ENCODE data around the gene METTL9. TPM values are rescaled to one million over a fixed set of nuclear protein-coding genes. Genes with fewer than 3 reads are reported as not detected.
A peak's percentile ranks its signal among the peaks of the same experiment; 100 is the strongest.

METTL9 gene
- total and polyA plus RNA-seq, 2 of the 13 experiments (the other 11 are each of a cell fraction or from before 2014, with no cell fraction given) = 123 to 204 TPM

DNA sequence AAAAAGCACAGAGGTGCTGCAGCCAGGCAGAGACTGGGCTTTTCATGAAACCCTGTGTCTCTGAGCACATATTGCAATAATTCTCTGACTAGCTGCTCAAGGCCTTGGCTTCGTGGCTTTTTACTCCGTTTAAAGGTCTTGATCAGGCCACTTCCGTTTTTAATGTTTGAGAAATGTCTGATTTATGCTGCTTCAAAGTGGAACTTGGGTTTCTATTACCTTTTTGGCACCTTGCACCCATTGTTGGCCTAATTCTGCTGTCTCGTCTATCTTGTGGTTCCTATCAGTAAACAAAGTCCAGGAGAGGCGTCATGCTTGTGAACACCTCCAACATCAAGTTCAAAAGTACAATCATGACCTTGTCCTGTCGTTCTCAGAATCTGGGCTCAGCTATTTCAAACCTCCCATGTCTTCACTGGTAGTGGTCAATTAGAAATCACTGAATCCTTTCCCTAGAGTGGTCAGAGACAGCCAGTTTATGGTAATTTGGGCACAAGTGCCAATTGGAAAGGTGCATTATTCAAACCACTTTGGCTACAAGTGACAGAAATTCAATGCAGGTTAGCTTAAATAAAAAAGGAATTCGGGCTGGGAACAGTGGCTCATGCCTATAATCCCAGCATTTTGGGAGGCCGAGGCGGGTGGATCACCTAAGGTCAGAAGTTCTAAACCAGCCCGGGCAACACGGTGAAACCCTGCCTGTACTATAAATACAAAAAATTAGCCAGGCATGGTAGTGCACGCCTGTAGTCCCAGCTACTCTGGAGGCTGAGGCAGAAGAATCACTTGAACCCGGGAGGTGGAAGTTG is 33.3 kb upstream of the METTL9 start (continued):
- TF ChIP-seq, protein P1, sequence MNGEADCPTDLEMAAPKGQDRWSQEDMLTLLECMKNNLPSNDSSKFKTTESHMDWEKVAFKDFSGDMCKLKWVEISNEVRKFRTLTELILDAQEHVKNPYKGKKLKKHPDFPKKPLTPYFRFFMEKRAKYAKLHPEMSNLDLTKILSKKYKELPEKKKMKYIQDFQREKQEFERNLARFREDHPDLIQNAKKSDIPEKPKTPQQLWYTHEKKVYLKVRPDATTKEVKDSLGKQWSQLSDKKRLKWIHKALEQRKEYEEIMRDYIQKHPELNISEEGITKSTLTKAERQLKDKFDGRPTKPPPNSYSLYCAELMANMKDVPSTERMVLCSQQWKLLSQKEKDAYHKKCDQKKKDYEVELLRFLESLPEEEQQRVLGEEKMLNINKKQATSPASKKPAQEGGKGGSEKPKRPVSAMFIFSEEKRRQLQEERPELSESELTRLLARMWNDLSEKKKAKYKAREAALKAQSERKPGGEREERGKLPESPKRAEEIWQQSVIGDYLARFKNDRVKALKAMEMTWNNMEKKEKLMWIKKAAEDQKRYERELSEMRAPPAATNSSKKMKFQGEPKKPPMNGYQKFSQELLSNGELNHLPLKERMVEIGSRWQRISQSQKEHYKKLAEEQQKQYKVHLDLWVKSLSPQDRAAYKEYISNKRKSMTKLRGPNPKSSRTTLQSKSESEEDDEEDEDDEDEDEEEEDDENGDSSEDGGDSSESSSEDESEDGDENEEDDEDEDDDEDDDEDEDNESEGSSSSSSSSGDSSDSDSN (CRISPR knock-in tag; IDR thresholded peaks at IDR 0.05) = no peak
- TF ChIP-seq ZNF83 (CRISPR knock-in tag; IDR thresholded peaks at IDR 0.05; ENCODE audit: borderline replicate concordance) (no peak), HNF4A (CRISPR knock-in tag; IDR thresholded peaks at IDR 0.05) (peak; percentile 84), ZNF660 (CRISPR knock-in tag; IDR thresholded peaks at IDR 0.05; ENCODE audit: borderline replicate concordance, low read depth) (no peak), SIX4 (CRISPR knock-in tag; IDR thresholded peaks at IDR 0.05) (peak; percentile 76; the same call in 1 of the 2 replicates), HOXA3 (CRISPR knock-in tag; IDR thresholded peaks at IDR 0.05) (peak; percentile 52; the same call in 1 of the 2 replicates), ZSCAN29 (CRISPR knock-in tag; conservative IDR thresholded peaks at IDR 0.05) (no peak), MEF2D (CRISPR knock-in tag; IDR thresholded peaks at IDR 0.05) (peak; percentile 65; the same call in 1 of the 2 replicates), TRIM24 (CRISPR knock-in tag; IDR thresholded peaks at IDR 0.05) (no peak; the same call in 1 of the 2 replicates), ZNF333 (CRISPR knock-in tag; IDR thresholded peaks at IDR 0.05; ENCODE audit: borderline replicate concordance) (peak; percentile 87), ZNF292 (CRISPR knock-in tag; IDR thresholded peaks at IDR 0.05; ENCODE audit: borderline replicate concordance, low read depth) (no peak), SRF (IDR thresholded peaks at IDR 0.05; ENCODE audit: low read depth, low read length) (no peak), CEBPG (CRISPR knock-in tag; IDR thresholded peaks at IDR 0.05) (peak; percentile 34; the same call in 1 of the 2 replicates), CC2D1A (CRISPR knock-in tag; IDR thresholded peaks at IDR 0.05) (no peak), SCMH1 (CRISPR knock-in tag; IDR thresholded peaks at IDR 0.05; ENCODE audit: borderline replicate concordance) (no peak), ELF1 (CRISPR knock-in tag; IDR thresholded peaks at IDR 0.05) (peak; percentile 43), PAX8 (CRISPR knock-in tag; IDR thresholded peaks at IDR 0.05; ENCODE audit: borderline replicate concordance) (no peak), TEAD3 (CRISPR knock-in tag; optimal IDR thresholded peaks at IDR 0.05; ENCODE audit: borderline replicate concordance) (peak; percentile 71), NFRKB (IDR thresholded peaks at IDR 0.05) (no peak), PAF1 (CRISPR knock-in tag; IDR thresholded peaks at IDR 0.05) (no peak), ZIK1 (CRISPR knock-in tag; IDR thresholded peaks at IDR 0.05; ENCODE audit: borderline replicate concordance, low read depth) (no peak), ARNTL (CRISPR knock-in tag; IDR thresholded peaks at IDR 0.05) (no peak), ZNF546 (CRISPR knock-in tag; conservative IDR thresholded peaks at IDR 0.05) (no peak), NFKBIZ (CRISPR knock-in tag; IDR thresholded peaks at IDR 0.05) (0 out of 2 replicates have a peak, but pooled peaks have one; percentile 38), SP1 (IDR thresholded peaks at IDR 0.05) (no peak), SP1 (CRISPR knock-in tag; IDR thresholded peaks at IDR 0.05) (0 out of 2 replicates have a peak, but pooled peaks have one; percentile 42), FOXM1 (CRISPR knock-in tag; IDR thresholded peaks at IDR 0.05) (no peak), MBNL3 (CRISPR knock-in tag; conservative IDR thresholded peaks at IDR 0.05) (no peak)
- TF ChIP-seq, protein P2, sequence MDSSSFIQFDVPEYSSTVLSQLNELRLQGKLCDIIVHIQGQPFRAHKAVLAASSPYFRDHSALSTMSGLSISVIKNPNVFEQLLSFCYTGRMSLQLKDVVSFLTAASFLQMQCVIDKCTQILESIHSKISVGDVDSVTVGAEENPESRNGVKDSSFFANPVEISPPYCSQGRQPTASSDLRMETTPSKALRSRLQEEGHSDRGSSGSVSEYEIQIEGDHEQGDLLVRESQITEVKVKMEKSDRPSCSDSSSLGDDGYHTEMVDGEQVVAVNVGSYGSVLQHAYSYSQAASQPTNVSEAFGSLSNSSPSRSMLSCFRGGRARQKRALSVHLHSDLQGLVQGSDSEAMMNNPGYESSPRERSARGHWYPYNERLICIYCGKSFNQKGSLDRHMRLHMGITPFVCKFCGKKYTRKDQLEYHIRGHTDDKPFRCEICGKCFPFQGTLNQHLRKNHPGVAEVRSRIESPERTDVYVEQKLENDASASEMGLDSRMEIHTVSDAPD (CRISPR knock-in tag; IDR thresholded peaks at IDR 0.05) = peak; percentile 53; the same call in 1 of the 2 replicates
- TF ChIP-seq, protein P3, sequence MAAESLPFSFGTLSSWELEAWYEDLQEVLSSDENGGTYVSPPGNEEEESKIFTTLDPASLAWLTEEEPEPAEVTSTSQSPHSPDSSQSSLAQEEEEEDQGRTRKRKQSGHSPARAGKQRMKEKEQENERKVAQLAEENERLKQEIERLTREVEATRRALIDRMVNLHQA (CRISPR knock-in tag; IDR thresholded peaks at IDR 0.05) = no peak

Data from HepG2 (cell line).